ENCODE measurements around the gene KRTAP5-2.

The KRTAP5-2 gene

GRCh38 chr11:1565904-1566247, 32.2 kb downstream of the KRTAP5-2 start:
- no peak for DNase-seq

GRCh38 chr11:1565173-1565903, 32.8 kb downstream of the KRTAP5-2 start:
- no peak for DNase-seq

- no peak for DNase-seq
Observed at GRCh38 chr11:1564535-1565172, 33.4 kb downstream of the KRTAP5-2 start.

- no peak for DNase-seq
Observed at GRCh38 chr11:1563697-1564534, 34.2 kb downstream of the KRTAP5-2 start.

- DNase-seq, result no peak
Observed at GRCh38 chr11:1563149-1563638, 34.9 kb downstream of the KRTAP5-2 start.

- no peak for DNase-seq
Observed at GRCh38 chr11:1562469-1563148, 35.5 kb downstream of the KRTAP5-2 start.

- DNase-seq, result no peak
Observed at GRCh38 chr11:1561955-1562354, 36.1 kb downstream of the KRTAP5-2 start.

GRCh38 chr11:1561266-1561665, 36.8 kb downstream of the KRTAP5-2 start:
- DNase-seq, result no peak

- no peak for DNase-seq
Observed at GRCh38 chr11:1560649-1561251, 37.3 kb downstream of the KRTAP5-2 start.

- DNase-seq, result no peak
Observed at GRCh38 chr11:1560002-1560648, 38.0 kb downstream of the KRTAP5-2 start.

- DNase-seq, result no peak
Observed at GRCh38 chr11:1559111-1559951, 38.8 kb downstream of the KRTAP5-2 start.

- no peak for DNase-seq
Observed at GRCh38 chr11:1558775-1559110, 39.4 kb downstream of the KRTAP5-2 start.

- no peak for DNase-seq
Observed at GRCh38 chr11:1557904-1558774, 40.0 kb downstream of the KRTAP5-2 start.

- DNase-seq, result no peak
Observed at GRCh38 chr11:1557051-1557884, 40.8 kb downstream of the KRTAP5-2 start.

- DNase-seq, result no peak
Observed at GRCh38 chr11:1556278-1556902, 41.7 kb downstream of the KRTAP5-2 start.

- DNase-seq, result no peak
Observed at GRCh38 chr11:1555713-1556153, 42.4 kb downstream of the KRTAP5-2 start.

- DNase-seq, result no peak
Observed at GRCh38 chr11:1554981-1555712, 42.9 kb downstream of the KRTAP5-2 start.
